ENCODE data around the gene BPTF.
"Not testable (repeated sequence)": the region's sequence is repeated elsewhere in the genome, so short reads cannot be mapped to it uniquely, and the experiment has no call there.

Gene BPTF

GRCh38 chr17:67833134-67833533 lies 7.8 kb downstream of the BPTF start:
- no peak for ATAC-seq

GRCh38 chr17:67833946-67834631 lies 8.8 kb downstream of the BPTF start:
- no peak for DNase-seq
- ATAC-seq, result no peak

More at GRCh38 chr17:67833134-67833533, 7.8 kb downstream of the BPTF start:
- no peak for DNase-seq

- no peak for ATAC-seq
Measured at GRCh38 chr17:67834634-67835033, 9.3 kb downstream of the BPTF start.

GRCh38 chr17:67836205-67836987 lies 11.1 kb downstream of the BPTF start:
- no peak for DNase-seq
- peak; percentile 78 for ATAC-seq

More at GRCh38 chr17:67834634-67835033, 9.3 kb downstream of the BPTF start:
- no peak for DNase-seq

GRCh38 chr17:67837965-67838364 lies 12.7 kb downstream of the BPTF start:
- DNase-seq, result no peak
- ATAC-seq, result no peak

- ATAC-seq (no peak), DNase-seq (no peak)
Measured at GRCh38 chr17:67838538-67838937, 13.2 kb downstream of the BPTF start.

GRCh38 chr17:67841992-67842391 lies 16.7 kb downstream of the BPTF start:
- DNase-seq, result no peak
- no peak for ATAC-seq

GRCh38 chr17:67842648-67843047 lies 17.3 kb downstream of the BPTF start:
- ATAC-seq, result no peak

GRCh38 chr17:67845374-67845773 lies 20.1 kb downstream of the BPTF start:
- DNase-seq (no peak), ATAC-seq (no peak)

More at GRCh38 chr17:67842648-67843047, 17.3 kb downstream of the BPTF start:
- DNase-seq, result no peak

GRCh38 chr17:67848189-67848588 lies 22.9 kb downstream of the BPTF start:
- ATAC-seq, DNase-seq: not testable (repeated sequence)

- not testable (repeated sequence) for ATAC-seq
Measured at GRCh38 chr17:67848846-67849245, 23.5 kb downstream of the BPTF start.

GRCh38 chr17:67850991-67851631 lies 25.8 kb downstream of the BPTF start:
- ATAC-seq (no peak), DNase-seq (no peak)

More at GRCh38 chr17:67848846-67849245, 23.5 kb downstream of the BPTF start:
- not testable (repeated sequence) for DNase-seq

- no peak for ATAC-seq
- DNase-seq, result no peak
Measured at GRCh38 chr17:67853703-67854102, 28.4 kb downstream of the BPTF start.

- no peak for DNase-seq
- ATAC-seq, result no peak
Measured at GRCh38 chr17:67854378-67854777, 29.1 kb downstream of the BPTF start.

GRCh38 chr17:67855504-67856324 lies 30.4 kb downstream of the BPTF start:
- ATAC-seq, result peak; percentile 61

GRCh38 chr17:67856402-67856801 lies 31.1 kb downstream of the BPTF start:
- not testable (repeated sequence) for DNase-seq
- ATAC-seq, result peak; percentile 51

More at GRCh38 chr17:67855504-67856324, 30.4 kb downstream of the BPTF start:
- no peak for DNase-seq

- no peak for ATAC-seq
- no peak for DNase-seq
Measured at GRCh38 chr17:67862614-67863217, 37.4 kb downstream of the BPTF start.

GRCh38 chr17:67863624-67864247 lies 38.4 kb downstream of the BPTF start:
- ATAC-seq (peak; percentile 62), DNase-seq (no peak)

GRCh38 chr17:67865438-67865837 lies 40.1 kb downstream of the BPTF start:
- ATAC-seq (no peak), DNase-seq (no peak)

GRCh38 chr17:67867591-67867990 lies 42.3 kb downstream of the BPTF start:
- ATAC-seq, result peak; percentile 90
- DNase-seq, result peak; percentile 18

GRCh38 chr17:67868176-67868575 lies 42.9 kb downstream of the BPTF start:
- ATAC-seq (no peak), DNase-seq (no peak)

All from stimulated activated naive CD8-positive, alpha-beta T cell treated with anti-CD3 and anti-CD28 coated beads, Interleukin-15, Interleukin-2, amounts not matched to agents 100 U/mL and 50 U/mL, for 24 hours (primary cell).